Endothelial cell of umbilical vein (primary cell): ENCODE data around the gene CCDC54. TPM values are rescaled to one million over a fixed set of nuclear protein-coding genes. Genes with fewer than 3 reads are reported as not detected.

Experiments
- BruUV-seq: library from RNA; stranded (reverse); fragments of 400-500 nt; replicated peaks from 2 replicates; lab custom pipeline; 2021; lab: Mats Ljungman, UMichigan
- CTCF ChIA-PET: fragments of 300-600, 350-600 bp; sonication (Branson Sonifier 250); formaldehyde crosslinking; loops from one replicate; lab custom pipeline; 2021; ENCODE audit warnings: antibody characterized with exemption, inconsistent platforms; lab: Charles Lee
- POLR2A ChIA-PET: fragments of 300-600, 350-600 bp; sonication (Branson Sonifier 250); formaldehyde crosslinking; loops from one replicate; lab custom pipeline; 2021; ENCODE audit warnings: antibody characterized with exemption, inconsistent platforms; lab: Charles Lee
- DNase-seq: peaks from one replicate; pipeline ENCODE4 v3.0.0-alpha.2; 2011; ENCODE audit warnings: low read depth, low spot score
- FAIRE-seq: peaks from 2 replicates; lab custom pipeline; 2011; peaks lifted over from hg19 to GRCh38; lab: Jason Lieb, UNC
- H2AFZ ChIP-seq: 2 replicates; pipeline ENCODE4 v1.6.0; 2012; ENCODE audit warnings: low read depth, low read length, control low read depth, inconsistent platforms
- H3K27ac ChIP-seq: 2 replicates; pipeline ENCODE4 v1.5.1; 2011; ENCODE audit warnings: low read depth, mild to moderate bottlenecking, control low read depth, low read length, moderate library complexity; ENCODE audit not compliant: insufficient read depth
- H3K27me3 ChIP-seq, 2 experiments: 2 replicates each; pipeline versions ENCODE4 v1.6.0 to v1.6.1; 2011; ENCODE audit warnings: low read length in 2 of 2, mixed read lengths in 1 of 2; ENCODE audit not compliant: control insufficient read depth in 2 of 2, insufficient read depth in 2 of 2
- H3K36me3 ChIP-seq, 2 experiments: 2 replicates in 1 of 2; 3 replicates in 1 of 2; pipeline ENCODE4 v1.5.1; 2011; ENCODE audit warnings: low read length in 2 of 2, mild to moderate bottlenecking in 1 of 2, moderate library complexity in 1 of 2; ENCODE audit not compliant: control insufficient read depth in 2 of 2, insufficient read depth in 2 of 2; ENCODE audit errors: extremely low read depth in 1 of 2
- H3K4me1 ChIP-seq: 3 replicates; pipeline ENCODE4 v1.5.1; 2011; ENCODE audit warnings: mild to moderate bottlenecking, low read length; ENCODE audit not compliant: control insufficient read depth, insufficient read depth; ENCODE audit errors: extremely low read depth
- H3K4me2 ChIP-seq: 2 replicates; pipeline ENCODE4 v1.6.1; 2011; ENCODE audit warnings: low read length, control low read depth, mixed read lengths; ENCODE audit not compliant: insufficient read depth
- H3K4me3 ChIP-seq, 3 experiments: fragments of 200-600 bp in 1 of 3; sonication (generic), shearing (Covaris generic) in 1 of 3; replicated peaks in 1 of 3; 2 replicates each; pipeline ENCODE4 v1.5.1; 2011 to 2016; ENCODE audit warnings: control low read depth in 3 of 3, low read length in 3 of 3, mild to moderate bottlenecking in 2 of 3, inconsistent platforms in 1 of 3, low read depth in 1 of 3, moderate library complexity in 1 of 3; ENCODE audit not compliant: insufficient read depth in 1 of 3
- H3K79me2 ChIP-seq: 2 replicates; pipeline ENCODE4 v1.6.0; 2012; ENCODE audit warnings: low read length, inconsistent platforms; ENCODE audit not compliant: control insufficient read depth, insufficient read depth
- H3K9ac ChIP-seq: replicated peaks from 2 replicates; pipeline ENCODE3; 2011; ENCODE audit warnings: low read length, control low read depth; ENCODE audit not compliant: insufficient read depth; ENCODE audit errors: extremely low read depth
- H3K9me1 ChIP-seq: replicated peaks from 3 replicates; pipeline ENCODE4 v1.6.0; 2011; ENCODE audit warnings: mild to moderate bottlenecking, low read length; ENCODE audit not compliant: control insufficient read depth, insufficient read depth; ENCODE audit errors: extremely low read depth
- H3K9me3 ChIP-seq: replicated peaks from 2 replicates; pipeline ENCODE4 v1.5.1; 2012; ENCODE audit warnings: low read length, inconsistent platforms; ENCODE audit not compliant: control insufficient read depth, insufficient read depth
- H4K20me1 ChIP-seq: replicated peaks from 2 replicates; pipeline ENCODE3; 2011; ENCODE audit warnings: mild to moderate bottlenecking, low read length; ENCODE audit not compliant: control insufficient read depth, insufficient read depth; ENCODE audit errors: extremely low read depth
- EZH2 ChIP-seq: IDR thresholded peaks from 2 replicates; pipeline ENCODE4 v1.6.1; 2012; ENCODE audit warnings: borderline replicate concordance, low read depth, mild to moderate bottlenecking, moderate library complexity, low read length, inconsistent platforms; ENCODE audit not compliant: severe bottlenecking
- FOS ChIP-seq: IDR thresholded peaks from 2 replicates; pipeline ENCODE4 v1.6.1; 2011; ENCODE audit warnings: mild to moderate bottlenecking, low read length, moderate library complexity, borderline replicate concordance; ENCODE audit not compliant: insufficient read depth
- GATA2 ChIP-seq: IDR thresholded peaks from 2 replicates; pipeline ENCODE4 v1.7.0; 2011; ENCODE audit warnings: low read depth, mild to moderate bottlenecking, moderate library complexity, mixed read lengths, low read length; ENCODE audit not compliant: insufficient read length, insufficient read depth
- JUN ChIP-seq: IDR thresholded peaks from 2 replicates; pipeline ENCODE4 v1.6.1; 2011; ENCODE audit warnings: borderline replicate concordance, low read depth; ENCODE audit not compliant: insufficient read length, insufficient read depth
- MYC ChIP-seq: IDR thresholded peaks from one replicate; pipeline ENCODE4 v1.6.1; 2011; ENCODE audit warnings: mild to moderate bottlenecking, low read depth, low read length
- POLR2A ChIP-seq: IDR thresholded peaks from 2 replicates; pipeline ENCODE4 v1.6.1; 2012; ENCODE audit warnings: low read depth, mild to moderate bottlenecking, control low read depth, low read length
- POLR2AphosphoS5 ChIP-seq: IDR thresholded peaks from 2 replicates; pipeline ENCODE4 v1.6.1; 2012; ENCODE audit warnings: low read depth, mild to moderate bottlenecking, control low read depth, low read length, moderate library complexity; ENCODE audit not compliant: insufficient read depth
- dilution Hi-C: fragments of 300-500 bp; cut with MboI; formaldehyde crosslinking; loops from one replicate; pipeline ENCODE4 v1.15.0; 2019; ENCODE audit warnings: low sequenced_read_pairs; ENCODE audit not compliant: extremely low pct_ligation_motif_present
- intact Hi-C: fragments of 100-400 bp; cut with micrococcal nuclease; formaldehyde crosslinking; loops from one replicate; pipeline ENCODE4 v1.10.0; 2022
- polyA plus RNA-seq, 4 experiments: library from polyadenylated mRNA; depleted of rRNA in 3 of 4; stranded (reverse) in 3 of 4; unstranded in 1 of 4; fragments of >200 nt; gene quantifications; 2 replicates each; pipeline versions ENCODE4 v1.2.1 to v1.2.3, GENCODE V29; 2011 to 2012; ENCODE audit warnings: missing spikeins in 1 of 4
- total RNA-seq: library from RNA; stranded (reverse); gene quantifications from 2 replicates; pipeline ENCODE4 v1.2.3, GENCODE V29; 2021
- TF ChIP-seq, protein P1 (sequence below): IDR thresholded peaks from 2 replicates; pipeline ENCODE4 v1.6.1; 2011; ENCODE audit not compliant: insufficient read depth, insufficient read length
- TF ChIP-seq, protein P2 (sequence below), 2 donors: IDR thresholded peaks; 1 replicate in 1 of 2; 2 replicates in 1 of 2; pipeline ENCODE4 v1.5.1; 2011; ENCODE audit warnings: low read length in 2 of 2, mild to moderate bottlenecking in 2 of 2, moderate library complexity in 2 of 2, control low read depth in 1 of 2, inconsistent platforms in 1 of 2, low read depth in 1 of 2; ENCODE audit not compliant: insufficient read depth in 1 of 2; ENCODE audit errors: extremely low read depth in 1 of 2

Gene CCDC54
- total and polyA plus RNA-seq, 2 donors (not counting 3 experiments of a cell fraction or from before 2014, with no cell fraction given): not detected

DNA sequence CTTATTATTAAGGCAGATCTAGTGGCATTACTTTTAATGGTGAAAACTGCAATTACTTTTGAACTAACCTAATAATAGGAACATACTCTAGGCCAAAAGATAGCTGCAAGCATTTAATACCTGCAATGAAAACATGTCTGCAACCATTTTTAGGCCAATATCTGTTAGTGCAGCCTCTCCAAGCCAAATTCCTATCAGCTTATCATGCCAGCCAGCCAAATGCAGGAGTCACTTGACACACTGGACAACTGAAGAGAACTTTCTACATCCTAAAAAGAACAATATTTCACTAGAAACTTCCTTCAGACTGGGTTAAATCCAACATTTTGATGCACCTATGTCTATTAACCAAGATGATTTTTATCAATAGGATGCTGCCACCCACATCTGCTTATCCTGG lies 33.8 kb downstream of the CCDC54 start:
- no peak for DNase-seq
- Histone ChIP-seq H3K9me1 (no peaks in the 10 kb centered on the region), H3K27ac (no peak overlapping the region), H3K79me2 (no peaks in the 10 kb centered on the region), H4K20me1 (no peaks in the 10 kb centered on the region), H3K4me3 (no peak overlapping the region), H3K9me3 (no peaks in the 10 kb centered on the region), H3K27me3 (peaks cover 0 to 4% of the 10 kb centered on the region in 2 experiments), H3K4me2 (no peak overlapping the region), H3K4me1 (no peaks in the 10 kb centered on the region), H3K36me3 (no peaks in the 10 kb centered on the region), H2AFZ (no peak overlapping the region), H3K9ac (no peak overlapping the region)
- TF ChIP-seq POLR2AphosphoS5 (no peak), MYC (no peak), EZH2 (no peak), FOS (no peak), JUN (no peak), POLR2A (no peak), GATA2 (no peak)
- TF ChIP-seq, protein P1, sequence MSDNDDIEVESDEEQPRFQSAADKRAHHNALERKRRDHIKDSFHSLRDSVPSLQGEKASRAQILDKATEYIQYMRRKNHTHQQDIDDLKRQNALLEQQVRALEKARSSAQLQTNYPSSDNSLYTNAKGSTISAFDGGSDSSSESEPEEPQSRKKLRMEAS: no peak
- TF ChIP-seq, protein P2, sequence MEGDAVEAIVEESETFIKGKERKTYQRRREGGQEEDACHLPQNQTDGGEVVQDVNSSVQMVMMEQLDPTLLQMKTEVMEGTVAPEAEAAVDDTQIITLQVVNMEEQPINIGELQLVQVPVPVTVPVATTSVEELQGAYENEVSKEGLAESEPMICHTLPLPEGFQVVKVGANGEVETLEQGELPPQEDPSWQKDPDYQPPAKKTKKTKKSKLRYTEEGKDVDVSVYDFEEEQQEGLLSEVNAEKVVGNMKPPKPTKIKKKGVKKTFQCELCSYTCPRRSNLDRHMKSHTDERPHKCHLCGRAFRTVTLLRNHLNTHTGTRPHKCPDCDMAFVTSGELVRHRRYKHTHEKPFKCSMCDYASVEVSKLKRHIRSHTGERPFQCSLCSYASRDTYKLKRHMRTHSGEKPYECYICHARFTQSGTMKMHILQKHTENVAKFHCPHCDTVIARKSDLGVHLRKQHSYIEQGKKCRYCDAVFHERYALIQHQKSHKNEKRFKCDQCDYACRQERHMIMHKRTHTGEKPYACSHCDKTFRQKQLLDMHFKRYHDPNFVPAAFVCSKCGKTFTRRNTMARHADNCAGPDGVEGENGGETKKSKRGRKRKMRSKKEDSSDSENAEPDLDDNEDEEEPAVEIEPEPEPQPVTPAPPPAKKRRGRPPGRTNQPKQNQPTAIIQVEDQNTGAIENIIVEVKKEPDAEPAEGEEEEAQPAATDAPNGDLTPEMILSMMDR (IDR thresholded peaks at IDR 0.05; ENCODE audit: extremely low read depth in 1 of 2, insufficient read depth in 1 of 2, low read depth in 1 of 2, low read length in 2 of 2): no peak
- ChIA-PET POLR2A (interaction anchor here (0.6 kb wide), 1 partner anchor 247 kb away, joined by 3 read pairs; no protein-coding TSS in a partner anchor), CTCF (interaction anchor here (1.0 to 4.5 kb wide), 3 partner anchors 10 to 139 kb away, joined by 3 to 26 read pairs (median 5); no protein-coding TSS in a partner anchor)
- no peak for FAIRE-seq
- dilution Hi-C loops: no loop called here
- intact Hi-C loops: no loop called here
- no TSS peak for BruUV-seq
